GM19240 (cell line): ENCODE results near the gene INCA1.

ENCODE experiments used
- DNase-seq: peaks from one replicate; pipeline ENCODE4 v3.0.0; 2011; ENCODE audit warnings: low spot score; ENCODE audit not compliant: insufficient read length

INCA1 gene

GRCh38 chr17:4971826-4972225 lies 25.5 kb downstream of the INCA1 start:
- DNase-seq = no peak

- no peak for DNase-seq
Measured at GRCh38 chr17:4970273-4970672, 27.0 kb downstream of the INCA1 start.

- no peak for DNase-seq
Measured at GRCh38 chr17:4969551-4970173, 27.7 kb downstream of the INCA1 start.

- DNase-seq = no peak
Measured at GRCh38 chr17:4969047-4969550, 28.2 kb downstream of the INCA1 start.

- DNase-seq = no peak
Measured at GRCh38 chr17:4968486-4969046, 28.8 kb downstream of the INCA1 start.

- peak; percentile 87 for DNase-seq
Measured at GRCh38 chr17:4967539-4968485, 29.5 kb downstream of the INCA1 start, which contains the start of gene SPAG7. Gene SPAG7 (minus strand): TSS chr17:4967817. CDS start chr17:4967804, 13 bp downstream.

- DNase-seq = peak; percentile 93
Measured at GRCh38 chr17:4966844-4967538, 30.3 kb downstream of the INCA1 start.

GRCh38 chr17:4965311-4965986 lies 31.9 kb downstream of the INCA1 start:
- no peak for DNase-seq

GRCh38 chr17:4960279-4960922 lies 36.9 kb downstream of the INCA1 start:
- DNase-seq = no peak

- no peak for DNase-seq
Measured at GRCh38 chr17:4959261-4959965, 37.9 kb downstream of the INCA1 start.

GRCh38 chr17:4958102-4958501 lies 39.2 kb downstream of the INCA1 start:
- no peak for DNase-seq

- DNase-seq = no peak
Measured at GRCh38 chr17:4956493-4957061, 40.7 kb downstream of the INCA1 start.

GRCh38 chr17:4955091-4955490 lies 42.2 kb downstream of the INCA1 start:
- no peak for DNase-seq

GRCh38 chr17:4953451-4953961 lies 43.8 kb downstream of the INCA1 start:
- no peak for DNase-seq

GRCh38 chr17:4951486-4951885 lies 45.8 kb downstream of the INCA1 start:
- no peak for DNase-seq

GRCh38 chr17:4950746-4951204 lies 46.5 kb downstream of the INCA1 start, which contains the start of gene ENO3:
Gene ENO3 (plus strand): TSS chr17:4951119. CDS start chr17:4951830, 711 bp downstream.
- DNase-seq = no peak

GRCh38 chr17:4950075-4950745 lies 47.1 kb downstream of the INCA1 start:
- DNase-seq = peak; percentile 34

GRCh38 chr17:4949321-4950074 lies 47.8 kb downstream of the INCA1 start:
- DNase-seq = peak; percentile 68
